Activated CD4-positive, CD25-positive, alpha-beta regulatory T cell treated with anti-CD3 and anti-CD28 coated beads, Interleukin-2, amount 50 U/mL, for 72 hours (primary cell): ENCODE data around the gene TLE2.
A peak's percentile ranks its signal among the peaks of the same experiment; 100 is the strongest.

Experiments
- DNase-seq: peaks from one replicate; pipeline ENCODE4 v3.0.0; 2021

Gene TLE2

GRCh38 chr19:3029065-3029923 is at the start of gene TLE2:
Gene TLE2, minus strand, starts transcription at chr19:3029280. Its CDS starts 376 bp downstream, at chr19:3028904.
- DNase-seq: no peak

GRCh38 chr19:3075605-3076431 is 46.7 kb upstream of the TLE2 start:
- DNase-seq: peak; percentile 85

GRCh38 chr19:3073931-3074595 is 45.0 kb upstream of the TLE2 start:
- DNase-seq: no peak

GRCh38 chr19:3073159-3073563 is 44.1 kb upstream of the TLE2 start:
- no peak for DNase-seq

- no peak for DNase-seq
Measured at GRCh38 chr19:3071768-3072167, 42.7 kb upstream of the TLE2 start.

GRCh38 chr19:3068071-3068470 is 39.0 kb upstream of the TLE2 start:
- DNase-seq: no peak

GRCh38 chr19:3067563-3067962 is 38.5 kb upstream of the TLE2 start:
- DNase-seq: no peak

GRCh38 chr19:3066482-3067049 is 37.5 kb upstream of the TLE2 start:
- DNase-seq: no peak

- no peak for DNase-seq
Measured at GRCh38 chr19:3065675-3066357, 36.7 kb upstream of the TLE2 start.

- DNase-seq: no peak
Measured at GRCh38 chr19:3064011-3064330, 34.9 kb upstream of the TLE2 start.

- peak; percentile 72 for DNase-seq
Measured at GRCh38 chr19:3062165-3063105, 33.4 kb upstream of the TLE2 start, which contains the start of gene TLE5. Gene TLE5, minus strand, starts transcription at chr19:3062495. Its CDS starts 295 bp downstream, at chr19:3062200.

GRCh38 chr19:3061182-3062161 is 32.4 kb upstream of the TLE2 start:
- DNase-seq: peak; percentile 54

GRCh38 chr19:3060857-3061181 is 31.7 kb upstream of the TLE2 start:
- DNase-seq: no peak

- no peak for DNase-seq
Measured at GRCh38 chr19:3059653-3060052, 30.6 kb upstream of the TLE2 start.

GRCh38 chr19:3058821-3059314 is 29.8 kb upstream of the TLE2 start:
- DNase-seq: no peak

GRCh38 chr19:3058009-3058820 is 29.1 kb upstream of the TLE2 start:
- DNase-seq: no peak

- DNase-seq: no peak
Measured at GRCh38 chr19:3057275-3057714, 28.2 kb upstream of the TLE2 start.

GRCh38 chr19:3056417-3057088 is 27.5 kb upstream of the TLE2 start:
- no peak for DNase-seq
